Measurements from ENCODE around the gene IL23A.
"Not testable (repeated sequence)": the region's sequence is repeated elsewhere in the genome, so short reads cannot be mapped to it uniquely, and the experiment has no call there.

IL23A gene

GRCh38 chr12:56333197-56333678 is 5.4 kb upstream of the IL23A start:
- TF ChIP-seq RARB (CRISPR knock-in tag; IDR thresholded peaks at IDR 0.05) = no peak
- ATAC-seq = peak; percentile 9

GRCh38 chr12:56333679-56334489 is 4.8 kb upstream of the IL23A start, which contains the start of gene PAN2:
TSS of gene PAN2 (minus strand) at chr12:56334000. CDS start at chr12:56333094, 906 bp downstream.
- peak; percentile 100 for ATAC-seq
- TF ChIP-seq, protein P1, sequence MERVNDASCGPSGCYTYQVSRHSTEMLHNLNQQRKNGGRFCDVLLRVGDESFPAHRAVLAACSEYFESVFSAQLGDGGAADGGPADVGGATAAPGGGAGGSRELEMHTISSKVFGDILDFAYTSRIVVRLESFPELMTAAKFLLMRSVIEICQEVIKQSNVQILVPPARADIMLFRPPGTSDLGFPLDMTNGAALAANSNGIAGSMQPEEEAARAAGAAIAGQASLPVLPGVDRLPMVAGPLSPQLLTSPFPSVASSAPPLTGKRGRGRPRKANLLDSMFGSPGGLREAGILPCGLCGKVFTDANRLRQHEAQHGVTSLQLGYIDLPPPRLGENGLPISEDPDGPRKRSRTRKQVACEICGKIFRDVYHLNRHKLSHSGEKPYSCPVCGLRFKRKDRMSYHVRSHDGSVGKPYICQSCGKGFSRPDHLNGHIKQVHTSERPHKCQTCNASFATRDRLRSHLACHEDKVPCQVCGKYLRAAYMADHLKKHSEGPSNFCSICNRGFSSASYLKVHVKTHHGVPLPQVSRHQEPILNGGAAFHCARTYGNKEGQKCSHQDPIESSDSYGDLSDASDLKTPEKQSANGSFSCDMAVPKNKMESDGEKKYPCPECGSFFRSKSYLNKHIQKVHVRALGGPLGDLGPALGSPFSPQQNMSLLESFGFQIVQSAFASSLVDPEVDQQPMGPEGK (CRISPR knock-in tag; IDR thresholded peaks at IDR 0.05; ENCODE audit: borderline replicate concordance) = peak; percentile 67; the same call in 1 of the 2 replicates
- no peak for TF ChIP-seq ZFP3 (CRISPR knock-in tag; IDR thresholded peaks at IDR 0.05)

DNA sequence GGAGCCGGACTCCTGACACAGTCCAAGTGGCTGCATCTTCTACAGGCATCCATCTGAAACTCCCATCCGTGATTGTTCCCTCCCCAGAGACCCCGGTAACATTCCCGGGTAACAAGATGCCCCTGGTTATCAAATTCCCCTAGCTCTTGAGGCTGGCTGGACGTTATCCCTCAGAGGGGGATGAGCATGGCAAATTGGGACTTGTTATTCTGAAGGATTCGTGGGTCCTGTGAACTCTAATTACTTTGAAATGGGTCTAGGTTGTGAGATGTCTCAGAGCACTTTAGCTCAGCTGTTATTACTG is 4.2 kb upstream of the IL23A start:
- TF ChIP-seq ZNF70 (CRISPR knock-in tag; IDR thresholded peaks at IDR 0.05) = no peak
- no peak for TF ChIP-seq ESRRG (CRISPR knock-in tag; IDR thresholded peaks at IDR 0.05)
- TF ChIP-seq, protein P2, sequence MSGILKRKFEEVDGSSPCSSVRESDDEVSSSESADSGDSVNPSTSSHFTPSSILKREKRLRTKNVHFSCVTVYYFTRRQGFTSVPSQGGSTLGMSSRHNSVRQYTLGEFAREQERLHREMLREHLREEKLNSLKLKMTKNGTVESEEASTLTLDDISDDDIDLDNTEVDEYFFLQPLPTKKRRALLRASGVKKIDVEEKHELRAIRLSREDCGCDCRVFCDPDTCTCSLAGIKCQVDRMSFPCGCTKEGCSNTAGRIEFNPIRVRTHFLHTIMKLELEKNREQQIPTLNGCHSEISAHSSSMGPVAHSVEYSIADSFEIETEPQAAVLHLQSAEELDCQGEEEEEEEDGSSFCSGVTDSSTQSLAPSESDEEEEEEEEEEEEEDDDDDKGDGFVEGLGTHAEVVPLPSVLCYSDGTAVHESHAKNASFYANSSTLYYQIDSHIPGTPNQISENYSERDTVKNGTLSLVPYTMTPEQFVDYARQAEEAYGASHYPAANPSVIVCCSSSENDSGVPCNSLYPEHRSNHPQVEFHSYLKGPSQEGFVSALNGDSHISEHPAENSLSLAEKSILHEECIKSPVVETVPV (CRISPR knock-in tag; IDR thresholded peaks at IDR 0.05) = no peak
- TF ChIP-seq CSDC2 (CRISPR knock-in tag; IDR thresholded peaks at IDR 0.05) = no peak
- no peak for TF ChIP-seq ZFP30 (CRISPR knock-in tag; IDR thresholded peaks at IDR 0.05)
- no peak for TF ChIP-seq SNAI2 (CRISPR knock-in tag; IDR thresholded peaks at IDR 0.05)
- no peak for TF ChIP-seq ZC3H10 (CRISPR knock-in tag; IDR thresholded peaks at IDR 0.05)
- TF ChIP-seq RARB (CRISPR knock-in tag; IDR thresholded peaks at IDR 0.05) = no peak
- TF ChIP-seq TCF4 (CRISPR knock-in tag; IDR thresholded peaks at IDR 0.05; ENCODE audit: borderline replicate concordance) = no peak
- no peak; the same call in 1 of the 3 replicates for ATAC-seq

DNA sequence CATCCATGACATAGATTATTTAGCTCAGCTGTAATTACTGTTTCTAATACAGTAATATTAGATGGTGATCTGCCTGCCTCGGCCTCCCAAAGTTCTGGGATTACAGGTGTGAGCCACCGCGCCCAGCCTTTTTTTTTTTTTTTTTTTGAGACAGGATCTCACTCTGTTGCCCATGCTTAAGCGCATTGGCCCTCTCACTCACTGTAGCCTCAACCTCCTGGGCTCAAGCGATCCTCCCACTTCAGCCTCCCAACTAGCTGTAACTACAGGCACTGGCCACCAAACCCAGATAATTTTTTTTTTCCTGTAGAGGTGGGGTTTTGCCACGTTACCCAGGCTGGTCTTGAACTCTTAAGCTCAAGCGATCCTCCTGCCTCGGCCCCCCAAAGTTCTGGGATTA is 3.2 kb upstream of the IL23A start:
- ATAC-seq = not testable (repeated sequence)

DNA sequence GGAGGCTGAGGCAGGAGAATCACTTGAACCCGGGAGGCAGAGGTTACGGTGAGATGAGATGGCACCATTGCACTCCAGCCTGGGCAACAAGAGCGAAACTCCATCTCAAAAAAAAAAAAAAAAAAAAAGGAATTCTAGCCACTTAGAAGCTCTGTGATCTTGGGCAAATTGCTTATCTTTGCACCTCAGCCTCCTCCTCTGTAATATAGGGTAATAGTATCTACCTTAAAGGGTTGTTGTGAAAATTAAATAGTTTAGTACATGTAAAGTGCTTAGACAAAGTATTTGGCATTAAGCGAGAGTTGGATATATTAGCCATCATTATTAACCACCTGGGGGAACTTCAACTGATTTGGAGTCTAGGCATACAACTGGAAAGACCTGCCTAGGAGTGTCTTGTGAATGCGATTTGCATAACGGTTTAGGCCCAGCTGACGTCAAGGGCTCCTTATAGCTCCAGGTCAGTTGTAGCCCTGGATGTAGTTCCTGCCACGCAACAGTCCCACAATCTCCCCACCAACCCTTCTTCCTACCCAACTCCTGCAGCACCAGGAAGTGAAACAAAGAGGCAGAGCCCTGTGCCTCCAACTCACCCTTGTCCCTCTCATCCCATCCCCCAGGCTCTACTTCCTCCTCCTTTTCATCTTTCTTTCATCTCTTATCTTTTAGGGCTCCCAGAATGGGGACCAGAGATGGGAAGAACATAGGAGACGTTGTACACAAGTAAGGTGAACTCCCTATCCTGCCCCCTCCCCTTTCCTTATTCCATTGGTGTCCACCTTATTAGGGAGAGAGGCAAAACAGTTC is 2.1 kb upstream of the IL23A start:
- TF ChIP-seq RARB (CRISPR knock-in tag; IDR thresholded peaks at IDR 0.05) = no peak
- TF ChIP-seq ZNF8 (CRISPR knock-in tag; IDR thresholded peaks at IDR 0.05) = no peak
- TF ChIP-seq SNAI2 (CRISPR knock-in tag; IDR thresholded peaks at IDR 0.05) = no peak
- no peak for TF ChIP-seq ZNF565 (CRISPR knock-in tag; conservative IDR thresholded peaks at IDR 0.05; ENCODE audit: low read depth)
- no peak for TF ChIP-seq TCF4 (CRISPR knock-in tag; IDR thresholded peaks at IDR 0.05; ENCODE audit: borderline replicate concordance)
- no peak for TF ChIP-seq TOX (CRISPR knock-in tag; IDR thresholded peaks at IDR 0.05; ENCODE audit: borderline replicate concordance)
- TF ChIP-seq, protein P2 (CRISPR knock-in tag; IDR thresholded peaks at IDR 0.05) = no peak
- TF ChIP-seq, protein P3, sequence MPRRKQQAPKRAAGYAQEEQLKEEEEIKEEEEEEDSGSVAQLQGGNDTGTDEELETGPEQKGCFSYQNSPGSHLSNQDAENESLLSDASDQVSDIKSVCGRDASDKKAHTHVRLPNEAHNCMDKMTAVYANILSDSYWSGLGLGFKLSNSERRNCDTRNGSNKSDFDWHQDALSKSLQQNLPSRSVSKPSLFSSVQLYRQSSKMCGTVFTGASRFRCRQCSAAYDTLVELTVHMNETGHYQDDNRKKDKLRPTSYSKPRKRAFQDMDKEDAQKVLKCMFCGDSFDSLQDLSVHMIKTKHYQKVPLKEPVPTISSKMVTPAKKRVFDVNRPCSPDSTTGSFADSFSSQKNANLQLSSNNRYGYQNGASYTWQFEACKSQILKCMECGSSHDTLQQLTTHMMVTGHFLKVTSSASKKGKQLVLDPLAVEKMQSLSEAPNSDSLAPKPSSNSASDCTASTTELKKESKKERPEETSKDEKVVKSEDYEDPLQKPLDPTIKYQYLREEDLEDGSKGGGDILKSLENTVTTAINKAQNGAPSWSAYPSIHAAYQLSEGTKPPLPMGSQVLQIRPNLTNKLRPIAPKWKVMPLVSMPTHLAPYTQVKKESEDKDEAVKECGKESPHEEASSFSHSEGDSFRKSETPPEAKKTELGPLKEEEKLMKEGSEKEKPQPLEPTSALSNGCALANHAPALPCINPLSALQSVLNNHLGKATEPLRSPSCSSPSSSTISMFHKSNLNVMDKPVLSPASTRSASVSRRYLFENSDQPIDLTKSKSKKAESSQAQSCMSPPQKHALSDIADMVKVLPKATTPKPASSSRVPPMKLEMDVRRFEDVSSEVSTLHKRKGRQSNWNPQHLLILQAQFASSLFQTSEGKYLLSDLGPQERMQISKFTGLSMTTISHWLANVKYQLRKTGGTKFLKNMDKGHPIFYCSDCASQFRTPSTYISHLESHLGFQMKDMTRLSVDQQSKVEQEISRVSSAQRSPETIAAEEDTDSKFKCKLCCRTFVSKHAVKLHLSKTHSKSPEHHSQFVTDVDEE (CRISPR knock-in tag; IDR thresholded peaks at IDR 0.05) = no peak
- no peak for TF ChIP-seq CSDC2 (CRISPR knock-in tag; IDR thresholded peaks at IDR 0.05)
- no peak for TF ChIP-seq ARNTL (CRISPR knock-in tag; IDR thresholded peaks at IDR 0.05; ENCODE audit: borderline replicate concordance, low read depth)
- no peak for ATAC-seq

All from SK-N-SH treated with all-trans-retinoic acid at 6 μM for 48 hours (cell line).